Hematopoietic multipotent progenitor cell treated with erythropoietin and hydrocortisone succinate and interleukin-3 and kit ligand, for 15 days (in vitro differentiated cells): ENCODE measurements around the gene STK16.
A peak's percentile ranks its signal among the peaks of the same experiment; 100 is the strongest.
"Not testable (repeated sequence)": the region's sequence is repeated elsewhere in the genome, so short reads cannot be mapped to it uniquely, and the experiment has no call there.

Experiments used
- DNase-seq: peaks from one replicate; pipeline ENCODE4 v3.0.0-alpha.2; 2015; ENCODE audit warnings: low spot score

STK16 gene, protein sequence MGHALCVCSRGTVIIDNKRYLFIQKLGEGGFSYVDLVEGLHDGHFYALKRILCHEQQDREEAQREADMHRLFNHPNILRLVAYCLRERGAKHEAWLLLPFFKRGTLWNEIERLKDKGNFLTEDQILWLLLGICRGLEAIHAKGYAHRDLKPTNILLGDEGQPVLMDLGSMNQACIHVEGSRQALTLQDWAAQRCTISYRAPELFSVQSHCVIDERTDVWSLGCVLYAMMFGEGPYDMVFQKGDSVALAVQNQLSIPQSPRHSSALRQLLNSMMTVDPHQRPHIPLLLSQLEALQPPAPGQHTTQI

DNA sequence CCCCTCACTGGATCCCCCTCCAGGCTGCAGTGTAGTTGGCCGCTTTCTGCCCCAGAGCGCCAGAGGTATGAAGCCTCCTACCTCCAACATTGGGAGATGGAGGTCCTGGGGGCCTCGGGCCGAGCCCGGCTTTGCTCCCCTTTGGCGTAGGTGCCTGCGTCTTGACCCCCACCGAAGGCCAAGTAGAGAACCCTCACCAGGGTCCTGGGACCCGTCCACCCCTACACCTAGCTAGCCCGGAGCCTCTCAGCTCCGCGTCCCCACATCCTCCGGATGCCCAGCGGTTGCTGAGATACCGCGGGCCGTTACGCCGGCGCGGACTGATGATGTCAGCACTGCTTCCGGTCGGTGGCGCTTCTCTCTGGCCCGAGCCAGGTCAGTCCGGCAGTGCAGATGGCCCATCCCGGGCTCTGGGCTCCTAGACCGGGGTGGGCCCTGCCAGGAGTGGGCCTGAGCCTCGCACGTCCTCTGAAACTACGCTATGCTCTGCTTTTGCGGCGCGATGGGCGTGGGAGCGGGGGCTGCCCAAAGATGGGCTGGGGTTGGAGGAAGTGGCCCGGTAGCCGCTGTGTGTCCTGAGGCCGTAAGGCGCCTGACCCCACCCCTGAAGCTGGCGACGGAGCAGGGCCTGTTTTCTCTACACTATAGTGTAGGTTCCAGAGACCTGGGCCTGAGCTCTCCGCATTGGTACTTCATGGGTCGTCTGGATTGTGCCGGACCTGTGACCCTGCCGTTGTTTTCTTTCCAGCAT, at the start of gene STK16, which contains the start of gene GLB1L:
STK16 (plus strand) TSS at position 332 of the 751 bp plus-strand sequence. CDS start 521 bp downstream, outside the sequence.
GLB1L (minus strand) TSS at position 297 of the 751 bp plus-strand sequence. CDS start 1,871 bp downstream, outside the sequence.
- peak; percentile 91 for DNase-seq

DNA sequence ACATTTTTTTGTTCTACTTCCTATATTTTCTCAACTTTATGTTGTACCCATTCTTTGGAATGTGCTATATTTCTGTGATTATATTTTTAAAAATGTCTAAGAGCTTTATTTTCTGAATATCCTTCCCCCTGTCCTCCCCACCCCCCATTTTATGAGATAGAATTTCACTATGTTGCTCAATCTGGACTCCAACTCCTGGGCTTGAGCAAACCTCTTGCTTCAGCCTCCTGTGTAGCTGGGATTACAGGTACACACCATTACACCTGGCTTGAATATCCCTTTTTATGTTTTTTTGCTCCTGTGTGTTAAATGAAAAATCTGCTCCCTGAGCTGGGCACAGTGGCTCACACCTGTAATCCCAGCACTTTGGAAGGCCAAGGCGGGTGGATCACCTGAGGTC, 47.9 kb upstream of the STK16 start:
- no peak for DNase-seq

DNA sequence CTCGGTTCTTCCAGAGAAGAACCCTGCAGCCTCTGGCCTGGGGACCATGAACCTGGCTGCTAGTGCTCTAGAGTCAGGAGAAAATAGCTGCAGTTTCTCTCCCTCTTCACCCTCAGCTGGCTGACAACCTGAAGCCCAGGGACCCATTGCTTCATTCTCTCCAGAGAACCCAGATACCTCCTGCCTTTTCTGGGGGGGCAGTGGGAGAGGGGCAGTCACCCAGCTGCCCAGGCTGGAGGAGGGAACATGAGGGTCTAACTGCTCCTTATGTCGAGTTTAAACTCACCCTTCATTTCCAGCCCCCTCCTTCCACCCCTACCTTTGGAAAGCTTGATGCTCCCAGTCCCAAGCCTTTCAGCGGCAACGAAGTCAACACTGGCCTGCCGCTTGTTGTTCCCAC, 46.3 kb upstream of the STK16 start:
- peak; percentile 1 for DNase-seq

DNA sequence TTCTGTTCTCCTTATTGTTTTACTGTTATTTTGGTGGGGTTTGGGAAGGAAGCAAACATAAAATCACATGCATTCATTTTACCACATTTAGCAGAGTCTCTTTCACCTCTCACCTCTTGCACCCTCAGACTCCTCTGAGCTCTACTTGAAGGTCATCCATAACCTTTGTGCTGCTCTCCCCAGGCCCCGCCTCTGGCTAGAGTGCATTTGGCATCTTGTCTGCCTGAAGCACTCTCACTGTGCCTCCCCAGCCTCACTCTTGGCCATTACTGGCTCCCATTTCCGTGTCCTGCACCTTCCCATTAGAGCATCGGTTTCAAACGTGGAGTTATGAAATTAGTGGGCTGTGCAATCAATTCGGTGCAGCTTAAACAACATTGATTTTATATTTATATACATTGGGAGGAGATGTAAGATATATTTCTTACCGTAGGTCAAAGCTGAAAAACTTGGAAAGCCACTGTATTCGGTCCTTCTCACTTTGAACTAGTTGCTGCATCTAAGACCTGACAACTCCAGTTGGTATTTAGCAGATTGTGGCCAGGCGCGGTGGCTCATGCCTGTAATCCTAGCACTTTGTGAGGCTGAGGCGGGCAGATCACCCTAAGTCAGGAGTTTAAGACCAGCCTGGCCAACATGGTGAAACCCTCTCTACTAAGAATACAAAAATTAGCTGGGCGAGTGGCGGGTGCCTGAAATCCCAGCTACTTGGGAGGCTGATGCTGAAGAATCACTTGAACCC, 45.6 kb upstream of the STK16 start:
- DNase-seq = peak; percentile 1

DNA sequence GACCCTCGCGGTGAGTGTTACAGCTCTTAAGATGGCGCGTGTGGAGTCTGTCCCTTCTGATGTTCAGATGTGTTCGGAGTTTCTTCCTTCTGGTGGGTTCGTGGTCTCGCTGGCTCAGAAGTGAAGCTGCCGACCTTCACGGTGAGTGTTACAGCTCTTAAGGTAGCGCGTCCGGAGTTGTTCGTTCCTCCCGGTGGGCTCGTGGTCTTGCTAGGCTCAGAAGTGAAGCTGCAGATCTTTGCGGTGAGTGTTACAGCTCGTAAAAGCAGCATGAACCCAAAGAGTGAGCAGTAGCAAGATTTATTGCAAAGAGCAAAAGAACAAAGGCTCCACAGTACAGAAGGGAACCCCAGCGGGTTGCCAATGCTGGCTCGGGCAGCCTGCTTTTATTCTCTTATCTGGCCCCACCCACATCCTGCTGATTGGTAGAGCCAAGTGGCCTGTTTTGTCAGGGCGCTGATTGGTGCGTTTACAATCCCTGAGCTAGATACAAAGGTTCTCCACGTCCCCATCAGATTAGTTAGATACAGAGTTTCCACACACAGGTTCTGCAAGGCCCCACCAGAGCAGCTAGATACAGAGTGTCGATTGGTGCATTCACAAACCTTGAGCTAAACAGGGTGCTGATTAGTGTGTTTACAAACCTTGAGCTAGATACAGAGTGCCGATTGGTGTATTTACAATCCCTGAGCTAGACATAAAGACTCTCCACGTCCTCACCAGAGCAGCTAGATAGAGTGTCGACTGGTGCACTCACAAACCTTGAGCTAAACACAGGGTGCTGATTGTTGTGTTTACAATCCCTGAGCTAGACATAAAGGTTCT, 44.6 kb upstream of the STK16 start:
- peak; percentile 1 for DNase-seq

DNA sequence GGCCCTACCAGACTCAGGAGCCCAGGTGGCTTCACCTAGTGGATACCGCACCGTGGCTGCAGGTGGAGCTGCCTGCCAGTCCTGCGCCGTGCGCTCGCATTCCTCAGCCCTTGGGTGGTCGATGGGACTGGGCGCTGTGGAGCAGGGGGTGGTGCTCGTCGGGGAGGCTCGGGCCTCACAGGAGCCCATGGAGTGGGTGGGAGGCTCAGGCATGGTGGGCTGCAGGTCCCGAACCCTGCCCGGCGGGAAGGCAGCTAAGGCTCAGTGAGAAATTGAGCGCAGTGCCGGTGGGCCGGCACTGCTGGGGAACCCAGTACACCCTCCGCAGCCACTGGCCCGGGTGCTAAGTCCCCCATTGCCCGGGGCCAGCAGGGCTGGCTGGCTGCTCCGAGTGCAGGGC, 43.9 kb upstream of the STK16 start:
- DNase-seq = not testable (repeated sequence)

DNA sequence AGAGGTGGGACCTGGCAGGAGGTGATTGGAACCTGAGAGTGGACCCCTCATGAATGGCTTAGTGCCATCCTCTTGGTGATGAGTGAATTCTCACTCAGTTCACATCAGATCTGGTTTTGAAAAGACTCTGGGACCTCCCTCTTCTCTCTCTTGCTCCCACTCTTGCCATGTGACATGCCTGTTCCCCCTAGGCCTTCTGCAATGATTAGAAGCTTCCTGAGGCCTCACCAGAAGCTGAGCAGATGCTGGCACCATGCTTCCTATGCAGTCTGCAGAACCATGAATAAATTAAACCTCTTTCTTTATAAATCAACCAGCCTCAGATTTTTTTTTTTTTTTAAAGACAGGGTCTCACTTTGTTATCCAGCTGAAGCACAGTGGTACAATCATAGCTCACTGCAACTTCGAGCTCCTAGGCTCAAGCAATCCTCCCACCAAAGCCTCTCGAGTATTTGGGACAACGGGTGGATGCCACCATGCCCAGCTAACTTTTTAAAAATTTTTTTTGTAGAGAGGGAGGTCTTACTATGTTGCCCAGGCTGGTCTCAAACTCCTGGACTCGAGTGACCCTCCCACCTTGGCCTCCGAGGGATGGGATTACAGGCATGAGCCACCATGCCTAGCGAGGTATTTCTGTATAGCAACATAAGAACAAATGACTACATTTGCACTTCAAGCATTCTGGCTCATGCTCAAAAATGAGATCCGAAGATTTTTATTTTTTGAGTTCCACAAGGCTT, 40.7 kb upstream of the STK16 start:
- DNase-seq = peak; percentile 3

DNA sequence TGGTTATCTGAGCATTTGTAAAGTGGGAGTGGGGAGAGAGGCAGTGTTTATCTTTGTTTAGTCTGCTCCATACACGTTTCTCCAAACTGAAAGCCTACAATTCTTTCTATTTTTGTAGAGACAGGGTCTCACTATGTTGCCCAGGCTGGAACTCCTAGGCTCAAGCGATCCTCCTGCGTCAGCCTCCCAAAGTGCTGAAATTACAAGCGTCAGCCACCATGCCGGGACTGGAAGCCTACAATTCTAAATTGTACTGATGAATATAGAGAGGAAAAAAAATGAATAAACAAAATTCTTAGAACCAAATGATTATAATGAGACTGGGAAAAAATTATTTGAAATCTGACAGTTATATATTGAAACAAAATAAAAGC, 40.1 kb upstream of the STK16 start:
- no peak for DNase-seq

DNA sequence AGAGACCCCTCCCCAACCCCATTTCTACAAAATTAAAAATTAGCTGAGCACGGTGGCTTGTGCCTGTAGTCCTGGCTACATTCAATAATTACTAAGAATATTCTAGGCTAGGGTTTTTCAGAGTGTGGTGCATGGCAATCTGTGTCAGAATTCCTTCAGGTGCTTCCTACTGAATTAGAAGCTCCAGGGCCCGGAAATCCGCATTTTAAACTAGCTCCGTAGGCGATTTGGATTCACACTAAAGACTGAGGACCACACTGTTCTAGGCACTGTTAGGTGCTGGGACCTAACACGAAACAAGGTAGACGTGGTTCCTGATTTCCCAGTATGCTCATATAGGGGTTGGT, 39.3 kb upstream of the STK16 start:
- DNase-seq = no peak

DNA sequence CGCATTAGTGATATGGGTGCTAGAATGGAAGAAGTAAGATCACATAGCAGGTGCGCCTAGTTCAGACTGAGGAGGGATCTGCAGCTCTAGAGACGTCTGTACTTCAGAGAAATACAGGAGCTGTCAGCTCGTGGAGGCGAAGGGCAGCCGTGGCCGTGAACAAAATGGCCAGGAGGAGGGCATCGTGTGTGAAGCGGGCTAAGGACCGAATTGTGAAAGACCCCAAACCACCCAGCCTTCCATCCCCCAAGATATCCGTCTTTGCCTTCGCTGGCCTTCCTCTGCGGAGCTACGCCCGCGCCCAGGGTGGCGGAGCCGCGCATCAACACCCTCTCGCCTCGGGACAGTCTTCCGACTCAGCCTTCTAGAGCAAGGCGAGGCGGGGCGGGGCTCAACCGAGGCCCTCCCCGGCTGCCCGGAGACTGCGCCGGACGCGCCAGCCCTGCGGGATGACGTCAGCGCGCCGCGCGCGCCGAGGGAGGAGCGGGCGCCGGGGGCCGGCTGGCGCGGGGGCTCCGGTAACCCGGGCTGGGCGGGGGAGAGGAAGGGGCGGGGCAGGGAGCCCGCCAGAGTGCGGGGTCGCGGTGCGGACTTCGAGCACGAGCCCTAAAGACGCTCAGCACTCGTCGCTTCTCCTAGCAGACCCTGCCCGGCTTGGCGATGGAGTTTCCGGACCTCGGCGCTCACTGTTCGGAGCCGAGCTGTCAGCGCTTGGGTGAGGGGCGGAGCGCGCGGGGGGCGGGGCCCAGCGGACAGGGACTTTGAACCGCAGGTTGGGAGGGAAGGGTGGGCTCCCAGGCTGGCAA, 38.7 kb upstream of the STK16 start, which contains the start of gene ZFAND2B:
ZFAND2B (plus strand) TSS at position 455 of the 806 bp plus-strand sequence; CDS start at position 661, 206 bp downstream.
- peak; percentile 94 for DNase-seq

DNA sequence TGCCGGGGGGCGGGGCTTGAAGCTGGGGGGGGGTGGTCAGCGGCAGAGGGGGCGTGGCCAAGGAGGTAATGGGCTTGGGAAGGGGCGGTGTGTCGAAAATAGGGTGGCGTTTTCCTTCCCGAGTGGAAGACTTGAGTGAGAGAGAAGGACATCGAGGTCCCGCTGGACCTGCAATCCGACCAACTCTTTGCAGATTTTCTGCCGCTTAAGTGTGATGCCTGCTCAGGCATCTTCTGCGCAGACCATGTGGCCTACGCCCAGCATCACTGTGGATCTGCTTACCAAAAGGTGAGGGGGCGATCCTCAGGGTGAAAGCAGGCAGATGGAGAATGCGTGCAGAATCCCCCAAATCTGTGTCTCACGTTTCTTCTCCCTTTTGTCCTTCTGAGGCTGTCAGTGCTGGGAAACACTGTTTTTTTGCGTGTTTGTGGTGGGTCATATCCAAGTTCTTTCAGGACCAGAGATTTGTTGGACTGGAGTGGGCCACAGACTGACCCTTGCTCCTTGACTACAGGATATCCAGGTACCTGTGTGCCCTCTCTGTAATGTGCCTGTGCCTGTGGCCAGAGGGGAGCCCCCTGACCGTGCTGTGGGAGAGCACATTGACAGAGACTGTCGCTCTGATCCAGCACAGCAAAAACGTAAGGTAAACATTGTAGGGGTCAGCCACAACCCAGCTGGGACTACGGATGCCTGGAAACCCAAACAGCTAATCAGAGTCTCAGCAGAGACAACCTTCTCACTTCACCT, 38.0 kb upstream of the STK16 start:
- DNase-seq = no peak

DNA sequence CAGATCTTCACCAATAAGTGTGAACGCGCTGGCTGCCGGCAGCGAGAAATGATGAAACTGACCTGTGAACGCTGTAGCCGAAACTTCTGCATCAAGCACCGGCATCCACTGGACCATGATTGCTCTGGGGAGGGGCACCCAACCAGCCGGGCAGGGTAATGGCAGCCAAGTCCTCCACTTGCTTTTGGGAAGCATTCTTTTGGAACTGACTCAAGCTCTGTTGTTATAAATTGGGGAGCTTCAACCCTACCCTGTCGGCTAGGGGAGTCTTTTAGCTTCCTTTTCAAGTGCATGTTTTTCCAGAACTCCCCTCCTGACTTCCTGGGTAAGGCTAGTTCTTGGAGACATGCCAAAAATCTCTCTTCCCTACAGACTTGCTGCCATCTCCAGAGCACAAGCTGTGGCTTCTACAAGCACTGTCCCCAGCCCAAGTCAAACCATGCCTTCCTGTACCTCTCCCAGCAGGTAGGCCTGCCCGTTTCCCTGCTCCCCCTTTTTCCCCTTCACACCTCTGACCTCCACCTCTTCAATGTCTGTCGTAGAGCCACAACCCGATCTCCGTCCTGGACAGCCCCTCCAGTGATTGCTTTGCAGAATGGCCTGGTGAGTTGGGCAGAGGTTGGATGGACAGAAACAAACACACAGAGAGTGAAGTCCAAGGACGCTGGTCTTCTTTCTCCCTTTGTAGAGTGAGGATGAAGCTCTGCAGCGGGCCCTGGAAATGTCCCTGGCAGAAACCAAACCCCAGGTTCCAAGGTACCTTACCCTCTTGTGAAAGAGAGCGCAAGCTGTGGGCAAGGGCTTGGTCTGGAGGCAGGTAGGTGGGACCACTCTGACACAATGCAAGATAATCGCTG, 37.2 kb upstream of the STK16 start:
- peak; percentile 20 for DNase-seq

DNA sequence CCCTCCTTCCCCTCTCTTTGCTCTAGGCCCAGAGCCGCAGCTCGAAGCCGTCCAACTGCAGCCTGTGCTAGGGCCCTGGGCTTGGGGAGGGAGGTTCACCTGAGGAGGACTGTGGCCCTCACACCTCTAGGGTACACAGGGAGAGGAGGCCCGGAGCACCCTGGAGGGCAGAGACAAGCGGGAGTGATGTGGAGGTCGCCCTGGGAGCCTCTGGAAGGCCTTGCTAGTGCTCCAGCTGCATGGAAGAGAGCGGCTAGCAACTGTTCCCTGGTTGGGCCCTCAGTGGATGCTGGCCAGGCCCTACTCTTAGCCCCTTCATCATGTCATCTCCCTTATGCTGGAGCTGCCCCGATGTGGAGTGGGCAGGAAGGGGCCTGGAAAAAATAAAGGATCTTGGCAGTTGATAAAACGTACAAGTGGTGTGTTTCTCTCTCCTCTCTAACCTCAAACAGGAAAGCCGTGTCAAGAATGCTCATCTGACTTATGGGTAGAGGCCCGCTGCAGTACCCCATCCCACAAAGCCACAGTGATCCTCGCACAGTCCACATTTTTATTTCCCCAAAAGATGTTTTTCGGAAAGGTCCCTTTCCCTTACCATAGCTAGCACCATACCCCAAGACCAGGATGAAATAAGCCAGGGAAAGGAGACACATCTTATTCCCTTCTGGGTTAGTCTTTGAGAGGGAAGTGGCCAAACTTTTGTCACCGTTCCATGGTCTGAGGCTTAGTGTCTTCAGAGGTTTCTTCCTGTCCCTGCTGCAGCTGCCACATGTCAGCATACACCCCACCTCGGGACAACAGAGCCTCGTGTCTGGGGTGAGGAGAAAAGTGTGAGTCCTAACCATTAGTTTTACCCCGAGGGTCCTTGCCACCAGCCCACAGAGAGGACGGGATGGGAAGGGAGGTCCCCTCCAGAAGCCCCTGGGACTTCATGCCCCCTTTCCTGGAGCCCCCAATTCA, 35.8 kb upstream of the STK16 start:
- DNase-seq = peak; percentile 4

DNA sequence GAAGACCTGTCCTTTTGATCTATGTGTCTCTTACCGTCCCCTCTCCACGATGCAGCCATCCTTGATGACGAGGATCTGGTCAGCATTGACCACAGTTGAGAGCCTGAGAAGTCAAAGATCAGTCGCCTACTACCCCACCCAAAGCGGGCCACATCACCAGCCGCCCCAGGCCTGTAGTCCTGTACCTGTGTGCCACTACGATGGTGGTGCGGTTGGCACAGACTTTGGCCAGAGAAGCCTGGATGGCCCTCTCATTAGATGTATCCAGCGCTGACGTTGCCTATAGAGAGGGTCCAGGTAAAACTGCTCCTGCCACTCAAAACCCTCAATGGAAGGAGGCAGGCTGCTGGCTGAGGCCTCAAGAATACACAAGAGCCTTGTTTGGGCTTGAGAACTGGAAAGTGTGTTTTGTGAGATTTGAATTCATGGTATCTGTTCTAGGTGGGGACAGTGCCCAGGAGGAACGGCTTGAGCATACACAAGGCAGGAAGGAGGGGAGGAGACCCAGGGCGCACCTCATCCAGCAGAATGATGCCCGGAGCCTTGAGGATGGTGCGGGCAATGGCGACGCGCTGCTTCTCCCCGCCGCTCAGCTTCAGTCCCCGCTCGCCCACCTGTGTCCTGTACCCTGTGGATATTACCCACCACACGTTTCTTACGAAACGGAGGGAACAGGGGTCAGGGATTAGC, 34.9 kb upstream of the STK16 start:
- DNase-seq = peak; percentile 3

DNA sequence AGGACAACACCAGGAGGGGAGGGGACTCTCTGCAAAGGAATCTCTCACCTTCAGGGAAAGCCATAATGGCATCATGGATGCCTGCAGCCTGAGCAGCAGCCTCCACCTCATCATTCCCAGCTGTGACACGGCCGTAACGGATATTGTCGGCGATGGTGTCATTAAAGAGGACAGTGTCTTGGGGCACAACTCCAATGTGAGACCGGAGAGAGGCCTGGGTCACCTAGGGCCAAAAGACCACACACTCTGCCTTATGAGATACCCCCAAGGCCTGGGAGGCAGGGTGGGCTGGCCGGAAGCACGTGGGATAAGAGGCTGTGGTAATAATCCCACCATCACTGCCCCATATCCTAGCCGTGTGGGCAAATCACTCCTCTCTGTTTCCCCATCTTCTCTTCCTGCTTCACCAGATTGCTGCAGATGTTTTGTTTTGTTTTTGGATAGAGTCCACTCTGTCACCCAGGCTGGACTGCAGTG, 34.4 kb upstream of the STK16 start:
- DNase-seq = peak; percentile 1

DNA sequence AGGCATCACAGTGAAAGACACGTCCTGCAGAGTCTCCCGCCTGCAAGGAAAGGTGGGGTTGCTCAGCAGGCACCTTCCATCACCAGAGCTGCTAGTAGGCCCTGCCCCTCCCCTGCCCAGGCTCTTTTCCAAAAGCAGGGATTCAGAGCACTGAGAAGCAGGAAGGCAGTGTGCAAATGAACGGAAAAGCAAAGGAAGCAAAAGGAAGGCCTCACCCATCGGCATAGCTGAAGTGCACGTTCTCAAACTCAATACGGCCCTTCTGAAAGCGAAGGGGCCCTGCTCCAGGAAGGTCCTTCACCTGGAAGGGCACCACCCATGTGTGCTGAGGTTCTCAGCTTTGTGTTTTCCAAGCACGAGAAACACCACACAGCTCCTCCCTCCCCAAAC, 32.3 kb upstream of the STK16 start:
- no peak for DNase-seq
